GM12875 (cell line): ENCODE data around the gene ACTA1.
"Not testable (repeated sequence)": the region's sequence is repeated elsewhere in the genome, so short reads cannot be mapped to it uniquely, and the experiment has no call there.

ENCODE experiments used
- H3K4me3 ChIP-seq: one replicate; pipeline ENCODE4 v1.5.1; 2011; ENCODE audit warnings: low read depth, low read length, control low read depth
- TF ChIP-seq, protein P1 (sequence below): IDR thresholded peaks from 2 replicates; pipeline ENCODE4 v1.5.1; 2011; ENCODE audit warnings: low read depth, mild to moderate bottlenecking, control low read depth, inconsistent platforms, low read length, moderate library complexity, borderline replicate concordance; ENCODE audit not compliant: insufficient read depth

Gene ACTA1

DNA sequence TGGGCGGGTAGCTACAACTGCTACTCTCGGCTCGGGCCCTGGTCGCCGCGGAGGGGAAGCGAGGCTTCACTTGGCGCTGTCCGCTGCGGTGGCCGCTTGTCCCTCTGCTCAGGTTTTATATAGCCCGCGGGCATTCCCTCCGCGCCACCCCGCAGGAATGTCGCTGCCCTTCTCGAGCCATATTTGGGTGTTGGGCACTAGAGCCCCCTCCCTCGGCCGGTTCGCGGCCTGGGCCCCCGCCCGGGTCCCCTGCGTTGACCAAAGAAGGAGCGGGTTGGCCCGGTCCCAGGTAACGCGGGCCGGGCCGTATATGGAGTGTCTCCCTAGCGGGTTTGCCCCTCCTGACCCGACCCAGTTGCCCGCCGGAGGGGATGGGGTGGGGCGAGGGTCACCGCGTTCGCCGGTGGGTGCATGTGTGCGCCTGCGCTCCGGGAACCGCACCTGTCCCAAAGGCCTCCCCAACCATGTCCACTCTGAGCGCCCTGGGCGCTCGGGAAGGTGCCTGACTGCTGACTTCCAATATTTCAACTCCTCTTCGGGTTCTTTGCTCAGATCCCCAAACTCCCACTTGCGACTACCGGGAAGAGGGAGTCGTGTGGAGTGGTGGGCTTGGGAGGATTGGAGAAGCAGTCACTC is at the start of gene ACTA1:
Gene ACTA1 (minus strand): TSS at position 90 of the 636 bp plus-strand sequence. CDS start 979 bp downstream, outside the sequence.
- TF ChIP-seq, protein P1, sequence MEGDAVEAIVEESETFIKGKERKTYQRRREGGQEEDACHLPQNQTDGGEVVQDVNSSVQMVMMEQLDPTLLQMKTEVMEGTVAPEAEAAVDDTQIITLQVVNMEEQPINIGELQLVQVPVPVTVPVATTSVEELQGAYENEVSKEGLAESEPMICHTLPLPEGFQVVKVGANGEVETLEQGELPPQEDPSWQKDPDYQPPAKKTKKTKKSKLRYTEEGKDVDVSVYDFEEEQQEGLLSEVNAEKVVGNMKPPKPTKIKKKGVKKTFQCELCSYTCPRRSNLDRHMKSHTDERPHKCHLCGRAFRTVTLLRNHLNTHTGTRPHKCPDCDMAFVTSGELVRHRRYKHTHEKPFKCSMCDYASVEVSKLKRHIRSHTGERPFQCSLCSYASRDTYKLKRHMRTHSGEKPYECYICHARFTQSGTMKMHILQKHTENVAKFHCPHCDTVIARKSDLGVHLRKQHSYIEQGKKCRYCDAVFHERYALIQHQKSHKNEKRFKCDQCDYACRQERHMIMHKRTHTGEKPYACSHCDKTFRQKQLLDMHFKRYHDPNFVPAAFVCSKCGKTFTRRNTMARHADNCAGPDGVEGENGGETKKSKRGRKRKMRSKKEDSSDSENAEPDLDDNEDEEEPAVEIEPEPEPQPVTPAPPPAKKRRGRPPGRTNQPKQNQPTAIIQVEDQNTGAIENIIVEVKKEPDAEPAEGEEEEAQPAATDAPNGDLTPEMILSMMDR = no peak
- no peak within 1 kb of the TSS for H3K4me3 ChIP-seq

DNA sequence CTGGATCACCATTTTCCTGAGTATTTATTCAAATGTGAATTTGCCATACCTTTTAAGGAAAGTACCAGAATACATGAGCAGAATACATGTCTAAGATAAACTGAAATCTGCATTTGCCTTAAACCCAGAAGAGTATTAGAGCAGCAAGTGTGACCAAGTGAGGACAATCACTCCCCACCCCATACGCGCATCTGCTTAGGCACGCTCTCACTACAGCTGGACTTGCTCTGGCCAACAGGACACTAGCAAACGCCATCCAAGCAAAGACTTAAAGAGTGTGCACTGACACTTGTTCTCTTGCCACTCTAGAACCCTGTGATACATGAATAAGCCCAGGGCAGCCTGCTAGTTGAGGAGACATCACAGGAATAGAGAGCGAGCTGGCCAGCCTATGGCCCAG is 48.6 kb upstream of the ACTA1 start:
- no peak overlapping the region for H3K4me3 ChIP-seq
- TF ChIP-seq, protein P1 = no peak

DNA sequence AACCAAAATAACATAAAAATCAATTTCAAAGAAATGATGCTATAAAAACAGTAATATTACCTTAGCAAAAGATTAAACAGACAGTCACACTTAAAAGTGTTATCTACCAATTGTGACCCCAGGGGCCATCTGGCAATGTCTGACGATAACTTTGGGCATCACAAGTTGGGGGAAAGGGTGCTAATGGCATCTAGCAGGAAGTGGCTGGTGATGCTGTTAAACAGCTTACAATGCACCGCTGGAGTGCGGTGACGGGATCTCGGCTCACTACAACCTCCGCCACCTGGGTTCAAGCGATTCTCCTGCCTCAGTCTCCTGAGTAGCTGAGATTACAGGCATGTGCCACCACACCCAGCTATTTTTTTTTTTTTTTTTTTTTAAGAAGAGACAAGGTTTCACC is 46.6 kb upstream of the ACTA1 start:
- TF ChIP-seq, protein P1 = no peak
- no peak overlapping the region for H3K4me3 ChIP-seq

DNA sequence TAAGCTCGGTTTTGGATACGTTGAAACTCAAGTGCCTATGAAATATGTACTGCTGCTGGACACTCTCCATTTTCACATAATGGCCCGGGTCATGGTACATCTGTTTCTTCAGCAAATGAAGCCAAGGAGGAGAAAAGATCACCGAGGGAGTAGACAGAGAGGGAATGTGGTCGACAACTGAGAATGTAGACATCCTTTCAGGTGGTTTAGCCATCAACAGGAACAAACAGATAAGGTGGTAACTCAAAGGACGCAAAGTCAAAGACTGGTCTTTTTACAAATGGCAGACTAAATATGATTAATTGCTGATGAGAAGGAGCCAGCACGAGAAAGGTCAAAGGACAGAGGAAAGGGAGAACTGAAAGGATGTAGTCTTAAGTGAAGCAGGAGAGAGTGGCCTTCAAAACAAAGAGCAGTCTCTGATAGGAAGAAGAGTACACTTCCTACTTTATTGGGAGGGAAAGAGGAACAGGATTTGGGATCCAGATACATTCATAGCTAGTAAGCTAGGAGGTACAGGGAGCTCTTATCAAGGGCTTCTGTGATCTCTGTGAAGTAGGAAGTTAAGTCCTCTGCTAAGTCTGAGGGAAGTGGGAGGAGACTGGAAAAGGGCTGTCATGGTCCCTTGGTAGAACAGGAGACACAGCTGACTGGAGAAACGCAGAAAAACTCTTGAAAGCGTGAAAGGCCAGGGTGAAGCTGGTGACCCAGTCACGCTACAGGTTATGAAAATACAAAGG is 45.9 kb upstream of the ACTA1 start:
- no peak overlapping the region for H3K4me3 ChIP-seq
- TF ChIP-seq, protein P1 = no peak

DNA sequence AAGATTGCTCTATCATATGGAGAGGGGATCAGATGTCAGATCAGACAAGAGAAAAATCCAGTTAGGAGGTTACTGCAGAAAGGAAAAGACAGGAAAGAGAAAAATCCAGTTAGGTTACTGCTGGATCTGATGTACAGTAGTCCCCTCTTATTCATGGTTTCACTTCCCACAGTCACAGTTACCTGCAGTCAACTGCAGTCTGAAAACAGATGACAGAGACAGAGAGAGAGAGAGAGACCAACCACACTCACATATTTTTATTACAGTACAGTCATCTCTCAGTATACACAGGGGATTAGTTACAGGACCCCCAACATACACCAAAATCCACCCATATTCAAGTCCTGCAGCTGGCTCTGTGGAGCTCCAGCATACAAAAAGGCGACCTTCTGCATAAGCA is 45.0 kb upstream of the ACTA1 start:
- no peak overlapping the region for H3K4me3 ChIP-seq
- TF ChIP-seq, protein P1 = no peak

DNA sequence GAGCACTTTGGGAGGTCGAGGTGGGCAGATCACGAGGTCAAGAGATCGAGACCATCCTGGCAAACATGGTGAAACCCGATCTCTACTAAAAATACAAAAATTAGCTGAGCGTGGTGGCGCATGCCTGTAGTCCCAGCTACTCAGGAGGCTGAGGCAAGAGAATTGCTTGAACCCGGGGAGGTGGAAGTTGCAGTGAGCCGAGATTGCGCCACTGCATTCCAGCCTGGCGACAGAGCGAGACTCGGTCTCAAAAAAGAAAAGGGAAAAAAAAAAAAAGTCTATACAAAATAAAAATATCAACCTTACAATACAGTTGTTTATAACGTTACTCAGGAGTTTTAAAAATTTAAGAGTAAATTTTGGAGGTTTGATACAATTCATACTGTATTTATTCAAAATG is 42.0 kb upstream of the ACTA1 start:
- not testable (repeated sequence) for H3K4me3 ChIP-seq

DNA sequence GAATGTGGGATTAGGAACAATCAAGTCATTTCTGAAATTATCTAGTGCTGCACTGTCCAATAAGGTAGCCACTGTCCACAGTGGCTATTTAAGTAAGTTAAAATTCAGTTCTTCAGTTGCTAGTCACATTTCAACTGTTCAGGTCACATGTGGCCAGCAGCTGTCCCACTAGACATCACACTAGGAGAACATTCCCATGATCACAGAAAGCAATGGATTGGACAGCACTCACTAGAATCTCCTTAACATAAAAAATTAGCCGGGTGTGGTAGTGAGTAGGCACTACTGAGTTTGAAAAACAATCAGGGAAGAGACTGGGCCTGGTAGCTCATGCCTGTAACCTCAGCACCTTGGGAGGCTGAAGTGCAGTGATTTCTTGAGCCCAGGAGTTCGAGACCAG is 40.6 kb upstream of the ACTA1 start:
- H3K4me3 ChIP-seq = no peak overlapping the region
- TF ChIP-seq, protein P1 = no peak
